HCT116 (cell line): Measurements from ENCODE around the gene RUNDC3A. TPM values are rescaled to one million over a fixed set of nuclear protein-coding genes. Genes with fewer than 3 reads are reported as not detected.
"Not testable (repeated sequence)": the region's sequence is repeated elsewhere in the genome, so short reads cannot be mapped to it uniquely, and the experiment has no call there.

Source experiments
- ATAC-seq: fragments of 200-7000 bp; cut with Tn5 transposase; 2 replicates; pipeline ENCODE4 v1.9.1; 2020; ENCODE audit warnings: mild to moderate bottlenecking, moderate library complexity
- BruUV-seq: library from RNA; stranded (reverse); fragments of 400-500 nt; replicated peaks from 2 replicates; lab custom pipeline; 2021; lab: Mats Ljungman, UMichigan
- CTCF ChIA-PET: fragments of 300-600 bp; sonication (Branson Sonifier 250); formaldehyde crosslinking; loops from one replicate; lab custom pipeline; 2021; ENCODE audit warnings: antibody characterized with exemption; lab: Charles Lee
- POLR2A ChIA-PET: fragments of 300-600, 350-600 bp; sonication (Branson Sonifier 250); formaldehyde crosslinking; loops from one replicate; lab custom pipeline; 2021; ENCODE audit warnings: antibody characterized with exemption; lab: Charles Lee
- RAD21 ChIA-PET, 2 experiments: fragments of 300-600 bp; sonication (Branson Sonifier 250); formaldehyde crosslinking; loops; one replicate each; lab custom pipeline; 2023; ENCODE audit warnings: low total read pairs in 2 of 2; ENCODE audit not compliant: uncharacterized antibody in 2 of 2, unreplicated experiment in 2 of 2, low non-redundant PET in 1 of 2; lab: Charles Lee
- DNase-seq: peaks from one replicate; pipeline ENCODE4 v3.0.0-alpha.2; 2010; ENCODE audit warnings: low read depth, low spot score
- H2AFZ ChIP-seq: fragments of 200-600 bp; shearing (Covaris generic), sonication (generic); 2 replicates; pipeline ENCODE4 v1.6.1; 2017; ENCODE audit warnings: low read depth, mixed run types, mixed read lengths, antibody characterized with exemption, low read length; ENCODE audit not compliant: poor library complexity, severe bottlenecking
- H3K27ac ChIP-seq: 2 replicates; pipeline ENCODE4 v1.5.1; 2012; ENCODE audit warnings: low read depth, low read length
- H3K27me3 ChIP-seq: fragments of 200-600 bp; sonication (generic); 2 replicates; pipeline ENCODE4 v1.6.1; 2016; ENCODE audit warnings: mixed run types, low read length, mixed read lengths; ENCODE audit not compliant: insufficient read depth
- H3K36me3 ChIP-seq, 2 experiments: fragments of 200-500 bp in 1 of 2; fragments of 200-600 bp in 1 of 2; sonication (Bioruptor generic) in 1 of 2; sonication (generic) in 1 of 2; 2 replicates each; pipeline versions ENCODE4 v1.5.1 to v1.6.1; 2014 to 2016; ENCODE audit warnings: low read length in 2 of 2, inconsistent platforms in 1 of 2, mixed read lengths in 1 of 2, mixed run types in 1 of 2; ENCODE audit not compliant: insufficient read depth in 2 of 2, control insufficient read depth in 1 of 2
- H3K4me1 ChIP-seq, 2 experiments: fragments of 200-600 bp in 1 of 2; sonication (generic) in 1 of 2; 2 replicates each; pipeline versions ENCODE4 v1.5.1 to v1.6.1; 2012 to 2017; ENCODE audit warnings: low read length in 2 of 2, inconsistent platforms in 1 of 2, mild to moderate bottlenecking in 1 of 2, mixed read lengths in 1 of 2, mixed run types in 1 of 2, moderate library complexity in 1 of 2; ENCODE audit not compliant: insufficient read depth in 2 of 2, control insufficient read depth in 1 of 2
- H3K4me2 ChIP-seq: fragments of 200-600 bp; sonication (generic); 2 replicates; pipeline ENCODE4 v1.6.1; 2017; ENCODE audit warnings: mixed run types, low read length, mixed read lengths
- H3K4me3 ChIP-seq, 2 experiments: fragments of 200-600 bp in 1 of 2; sonication (generic) in 1 of 2; replicated peaks in 1 of 2; 2 replicates each; pipeline ENCODE4 v1.5.1; 2011 to 2016; ENCODE audit warnings: low read length in 2 of 2, control low read depth in 1 of 2, low read depth in 1 of 2, mild to moderate bottlenecking in 1 of 2, mixed read lengths in 1 of 2, mixed run types in 1 of 2
- H3K79me2 ChIP-seq: fragments of 200-600 bp; sonication (generic); 2 replicates; pipeline ENCODE4 v1.6.1; 2017; ENCODE audit warnings: mild to moderate bottlenecking, mixed run types, low read length, moderate library complexity, mixed read lengths; ENCODE audit not compliant: insufficient read depth
- H3K9ac ChIP-seq: fragments of 200-600 bp; sonication (generic); 2 replicates; pipeline ENCODE4 v1.6.1; 2016; ENCODE audit warnings: low read length, mixed read lengths
- H3K9me2 ChIP-seq: fragments of 200-600 bp; sonication (generic), shearing (Covaris generic); 2 replicates; pipeline ENCODE4 v1.6.1; 2017; ENCODE audit warnings: mixed run types, mild to moderate bottlenecking, moderate library complexity; ENCODE audit not compliant: insufficient read depth
- H3K9me3 ChIP-seq, 2 experiments: fragments of 200-500 bp in 1 of 2; fragments of 200-600 bp in 1 of 2; sonication (Bioruptor generic) in 1 of 2; sonication (generic) in 1 of 2; 2 replicates each; pipeline ENCODE4 v1.6.1; 2014 to 2017; ENCODE audit warnings: low read length in 2 of 2, mixed read lengths in 2 of 2, inconsistent platforms in 1 of 2, low read depth in 1 of 2, mild to moderate bottlenecking in 1 of 2, mixed run types in 1 of 2, moderate library complexity in 1 of 2; ENCODE audit not compliant: control insufficient read depth in 1 of 2, insufficient read depth in 1 of 2
- H4K20me1 ChIP-seq: fragments of 200-600 bp; sonication (generic), shearing (Covaris generic); 2 replicates; pipeline ENCODE4 v1.6.1; 2017; ENCODE audit warnings: mixed run types, mild to moderate bottlenecking, moderate library complexity; ENCODE audit not compliant: insufficient read depth
- ATF3 ChIP-seq: IDR thresholded peaks from 2 replicates; pipeline ENCODE4 v1.6.1; 2012
- CEBPB ChIP-seq: IDR thresholded peaks from 2 replicates; pipeline ENCODE4 v1.6.1; 2012; ENCODE audit warnings: low read depth
- CTCF ChIP-seq, 3 experiments: fragments of 200-600 bp in 1 of 3; sonication (generic) in 1 of 3; IDR thresholded peaks in 2 of 3; conservative IDR thresholded peaks in 1 of 3; 2 replicates each; pipeline ENCODE4 v1.5.1; 2012 to 2017; ENCODE audit warnings: low read depth in 2 of 3, low read length in 2 of 3, antibody characterized with exemption in 1 of 3, borderline replicate concordance in 1 of 3, control low read depth in 1 of 3, mild to moderate bottlenecking in 1 of 3, mixed read lengths in 1 of 3, mixed run types in 1 of 3, moderate library complexity in 1 of 3; ENCODE audit not compliant: insufficient read depth in 1 of 3
- FOSL1 ChIP-seq: IDR thresholded peaks from 2 replicates; pipeline ENCODE4 v1.6.1; 2012; ENCODE audit warnings: low read depth
- POLR2A ChIP-seq: IDR thresholded peaks from 2 replicates; pipeline ENCODE4 v1.7.0; 2011; ENCODE audit warnings: borderline replicate concordance; ENCODE audit not compliant: insufficient read depth, insufficient read length; ENCODE audit errors: extremely low read depth
- RAD21 ChIP-seq: IDR thresholded peaks from 2 replicates; pipeline ENCODE4 v1.6.1; 2012; ENCODE audit warnings: low read depth, mild to moderate bottlenecking
- SIN3A ChIP-seq: IDR thresholded peaks from 2 replicates; pipeline ENCODE4 v1.6.1; 2012; ENCODE audit warnings: low read depth
- SP1 ChIP-seq: IDR thresholded peaks from 2 replicates; pipeline ENCODE4 v1.6.1; 2012; ENCODE audit warnings: low read depth
- ZFX ChIP-seq: fragments of 450-650 bp; IDR thresholded peaks from 2 replicates; pipeline ENCODE4 v1.6.1; 2017
- intact Hi-C: fragments of 100-400 bp; cut with micrococcal nuclease; formaldehyde crosslinking; loops from 2 replicates; pipeline ENCODE4 v1.10.0; 2022
- total RNA-seq: library from RNA; stranded (reverse); gene quantifications from one replicate; pipeline ENCODE4 v1.2.1, GENCODE V29; 2021; ENCODE audit not compliant: unreplicated experiment

RUNDC3A gene
- total RNA-seq, 1 experiment from 2014 or later, result 0.61 TPM

GRCh38 chr17:44338702-44339101 is 30.3 kb downstream of the RUNDC3A start (continued):
- TF ChIP-seq FOSL1, result no peak
- TF ChIP-seq CEBPB, result no peak
- TF ChIP-seq, all 23 proteins: peak for 0

GRCh38 chr17:44340553-44340952 is 32.2 kb downstream of the RUNDC3A start:
- H3K36me3 ChIP-seq, H2AFZ ChIP-seq, H4K20me1 ChIP-seq, H3K9me3 ChIP-seq, H3K4me3 ChIP-seq, H3K4me2 ChIP-seq, BruUV-seq, RAD21 ChIA-PET, H3K9me2 ChIP-seq, H3K27ac ChIP-seq, ATAC-seq, intact Hi-C loops, POLR2A ChIA-PET, H3K79me2 ChIP-seq, CTCF ChIA-PET, DNase-seq, H3K27me3 ChIP-seq, H3K9ac ChIP-seq: not testable (repeated sequence)
- peaks cover 0 to 15% of the 10 kb centered on the region in 2 experiments; a peak in 2 of 4 replicates for H3K4me1 ChIP-seq

- CTCF ChIA-PET, result interaction anchor here (3.3 kb wide), 1 partner anchor 134 kb away, joined by 19 read pairs; no protein-coding TSS in a partner anchor
- Histone ChIP-seq H4K20me1 (no peaks in the 10 kb centered on the region), H3K4me1 (peaks cover 4 to 20% of the 10 kb centered on the region in 2 experiments; a peak in 3 of 4 replicates), H3K79me2 (no peaks in the 10 kb centered on the region), H3K9me3 (no peaks in the 10 kb centered on the region), H3K27ac (no peak overlapping the region), H3K9ac (no peak overlapping the region), H3K27me3 (no peaks in the 10 kb centered on the region), H2AFZ (no peak overlapping the region), H3K36me3 (no peaks in the 10 kb centered on the region), H3K4me2 (no peak overlapping the region), H3K4me3 (no peak overlapping the region), H3K9me2 (no peaks in the 10 kb centered on the region)
- no TSS peak for BruUV-seq
- intact Hi-C loops, result no loop called here
- no peak for ATAC-seq
- RAD21 ChIA-PET, result no interaction called here
- no peak for TF ChIP-seq RAD21
- TF ChIP-seq POLR2A, result no peak
- TF ChIP-seq ZFX, result no peak
- no peak for TF ChIP-seq CTCF (IDR thresholded peaks at IDR 0.05 in 2 of 3, conservative IDR thresholded peaks at IDR 0.05 in 1 of 3; ENCODE audit: borderline replicate concordance in 1 of 3, insufficient read depth in 1 of 3, low read depth in 2 of 3, low read length in 2 of 3)
- TF ChIP-seq FOSL1, result no peak
- no peak for TF ChIP-seq CEBPB
- TF ChIP-seq ATF3, result no peak
- TF ChIP-seq SP1, result no peak
- no peak for TF ChIP-seq SIN3A
- no peak for DNase-seq
- POLR2A ChIA-PET, result no interaction called here
Measured at GRCh38 chr17:44343510-44344209, 35.3 kb downstream of the RUNDC3A start.
